CD8-positive, alpha-beta memory T cell (primary cell): Measurements from ENCODE around the gene PTPRM. TPM values are rescaled to one million over a fixed set of nuclear protein-coding genes. Genes with fewer than 3 reads are reported as not detected.

Experiments
- CTCF ChIA-PET: fragments of 350-600 bp; sonication (Branson Sonifier 250); formaldehyde crosslinking; loops from one replicate; lab custom pipeline; 2021; ENCODE audit warnings: antibody characterized with exemption; lab: Charles Lee
- POLR2A ChIA-PET: fragments of 350-600 bp; sonication (Branson Sonifier 250); formaldehyde crosslinking; loops from one replicate; lab custom pipeline; 2021; ENCODE audit warnings: antibody characterized with exemption; lab: Charles Lee
- DNase-seq, 5 donors: peaks; one replicate each; pipeline versions ENCODE4 v3.0.0 to v3.0.0-alpha.2; 2020 to 2022; ENCODE audit warnings: mixed read lengths in 1 of 5
- H3K27ac ChIP-seq: one replicate; pipeline ENCODE4 v1.7.0; 2013; ENCODE audit warnings: low read depth, mild to moderate bottlenecking, low read length, moderate library complexity
- H3K27me3 ChIP-seq: 2 replicates; pipeline ENCODE4 v1.7.0; 2013; ENCODE audit warnings: low read length, mild to moderate bottlenecking; ENCODE audit not compliant: insufficient read depth, poor library complexity, severe bottlenecking
- H3K36me3 ChIP-seq: 2 replicates; pipeline ENCODE4 v1.7.0; 2013; ENCODE audit warnings: mild to moderate bottlenecking, low read length, moderate library complexity; ENCODE audit not compliant: insufficient read depth
- H3K4me1 ChIP-seq: 2 replicates; pipeline ENCODE4 v1.7.0; 2013; ENCODE audit warnings: mild to moderate bottlenecking, low read length, moderate library complexity; ENCODE audit not compliant: insufficient read depth
- H3K4me3 ChIP-seq: 2 replicates; pipeline ENCODE4 v1.7.0; 2013; ENCODE audit warnings: mild to moderate bottlenecking, low read length
- H3K9me3 ChIP-seq: 2 replicates; pipeline ENCODE4 v1.7.0; 2013; ENCODE audit warnings: mild to moderate bottlenecking, low read length
- H3K27ac Mint-ChIP-seq, 8 donors: one replicate each; pipeline ENCODE4 v1.8.0; 2020 to 2021; ENCODE audit warnings: mixed read lengths in 8 of 8, mild to moderate bottlenecking in 6 of 8, inconsistent platforms in 3 of 8, moderate library complexity in 3 of 8
- H3K27me3 Mint-ChIP-seq, 2 donors: one replicate each; pipeline ENCODE4 v1.8.0; 2020 to 2021; ENCODE audit warnings: mixed read lengths in 2 of 2, mild to moderate bottlenecking in 1 of 2, moderate library complexity in 1 of 2
- H3K36me3 Mint-ChIP-seq, 3 donors: one replicate each; pipeline ENCODE4 v1.8.0; 2020 to 2021; ENCODE audit warnings: mixed read lengths in 3 of 3, inconsistent platforms in 1 of 3, mild to moderate bottlenecking in 1 of 3
- H3K4me1 Mint-ChIP-seq, 3 donors: one replicate each; pipeline ENCODE4 v1.8.0; 2020 to 2021; ENCODE audit warnings: mixed read lengths in 3 of 3, inconsistent platforms in 1 of 3, mild to moderate bottlenecking in 1 of 3
- H3K4me3 Mint-ChIP-seq, 7 donors: one replicate each; pipeline ENCODE4 v1.8.0; 2020 to 2021; ENCODE audit warnings: mixed read lengths in 7 of 7, mild to moderate bottlenecking in 6 of 7, moderate library complexity in 4 of 7, inconsistent platforms in 2 of 7
- H3K9me3 Mint-ChIP-seq, 5 donors: one replicate each; pipeline ENCODE4 v1.8.0; 2020 to 2022; ENCODE audit warnings: mixed read lengths in 5 of 5, mild to moderate bottlenecking in 3 of 5, moderate library complexity in 2 of 5, inconsistent platforms in 1 of 5
- polyA plus RNA-seq: library from polyadenylated mRNA; unstranded; fragments of 300-500 nt; fragmentation: Illumina TruSeq; gene quantifications from one replicate; pipeline ENCODE4 v1.2.3, GENCODE V29; 2021
- total RNA-seq, 2 experiments: library from RNA; stranded (reverse); gene quantifications; one replicate each; pipeline ENCODE4 v1.2.3, GENCODE V29; 2021

Gene PTPRM
- total and polyA plus RNA-seq, 3 experiments from 2014 or later, result 3.9 to 7.4 (median 5.3) TPM

GRCh38 chr18:8249811-8250210 is 682.7 kb downstream of the PTPRM start:
- ChIA-PET POLR2A (no interaction called here), CTCF (no interaction called here)

GRCh38 chr18:8252371-8252770 is 685.3 kb downstream of the PTPRM start:
- Mint-ChIP-seq H3K4me1 (no peaks in the 10 kb centered on the region), H3K4me3 (no peak overlapping the region), H3K9me3 (peaks cover 0 to 5% (median 0%) of the 10 kb centered on the region in 5 donors), H3K36me3 (peaks cover 0 to 6% (median 3%) of the 10 kb centered on the region in 3 donors), H3K27me3 (no peaks in the 10 kb centered on the region), H3K27ac (no peak overlapping the region)
- no peak for DNase-seq
- ChIA-PET CTCF (no interaction called here), POLR2A (no interaction called here)
- no peak overlapping the region for H3K27ac ChIP-seq
- no peaks in the 10 kb centered on the region for H3K9me3 ChIP-seq
- H3K4me1 ChIP-seq, result no peaks in the 10 kb centered on the region
- no peaks in the 10 kb centered on the region for H3K27me3 ChIP-seq
- no peak overlapping the region for H3K4me3 ChIP-seq
- no peaks in the 10 kb centered on the region for H3K36me3 ChIP-seq

More at GRCh38 chr18:8249811-8250210, 682.7 kb downstream of the PTPRM start:
- no peak overlapping the region for H3K4me3 Mint-ChIP-seq
- H3K27ac Mint-ChIP-seq, result no peak overlapping the region
- Histone ChIP-seq H3K9me3 (no peaks in the 10 kb centered on the region), H3K36me3 (no peaks in the 10 kb centered on the region), H3K4me3 (no peak overlapping the region), H3K27me3 (no peaks in the 10 kb centered on the region), H3K4me1 (no peaks in the 10 kb centered on the region), H3K27ac (no peak overlapping the region)
- peaks cover 0 to 5% (median 0%) of the 10 kb centered on the region in 5 donors for H3K9me3 Mint-ChIP-seq
- H3K27me3 Mint-ChIP-seq, result no peaks in the 10 kb centered on the region
- H3K4me1 Mint-ChIP-seq, result no peaks in the 10 kb centered on the region
- peaks cover 0 to 6% (median 3%) of the 10 kb centered on the region in 3 donors for H3K36me3 Mint-ChIP-seq
- no peak for DNase-seq

GRCh38 chr18:8253944-8254343 is 686.8 kb downstream of the PTPRM start:
- no peaks in the 10 kb centered on the region for H3K27me3 Mint-ChIP-seq
- H3K4me1 Mint-ChIP-seq, result no peaks in the 10 kb centered on the region
- no peak overlapping the region for H3K27ac Mint-ChIP-seq
- no peaks in the 10 kb centered on the region for H3K36me3 ChIP-seq
- ChIA-PET POLR2A (no interaction called here), CTCF (no interaction called here)
- H3K9me3 ChIP-seq, result no peaks in the 10 kb centered on the region
- no peak overlapping the region for H3K27ac ChIP-seq
- H3K36me3 Mint-ChIP-seq, result peaks cover 0 to 6% (median 4%) of the 10 kb centered on the region in 3 donors
- peaks cover 0 to 5% (median 0%) of the 10 kb centered on the region in 5 donors for H3K9me3 Mint-ChIP-seq
- H3K4me3 ChIP-seq, result no peak overlapping the region
- no peaks in the 10 kb centered on the region for H3K27me3 ChIP-seq
- DNase-seq, result no peak
- no peak overlapping the region for H3K4me3 Mint-ChIP-seq
- no peaks in the 10 kb centered on the region for H3K4me1 ChIP-seq

GRCh38 chr18:8254654-8255053 is 687.5 kb downstream of the PTPRM start:
- Mint-ChIP-seq H3K36me3 (peaks cover 1 to 6% (median 4%) of the 10 kb centered on the region in 3 donors), H3K27me3 (no peaks in the 10 kb centered on the region), H3K27ac (no peak overlapping the region), H3K4me3 (no peak overlapping the region), H3K9me3 (peaks cover 0 to 5% (median 0%) of the 10 kb centered on the region in 5 donors), H3K4me1 (no peaks in the 10 kb centered on the region)
- no peak overlapping the region for H3K27ac ChIP-seq
- CTCF ChIA-PET, result no interaction called here
- no peaks in the 10 kb centered on the region for H3K9me3 ChIP-seq
- no peaks in the 10 kb centered on the region for H3K4me1 ChIP-seq
- H3K36me3 ChIP-seq, result no peaks in the 10 kb centered on the region
- no peak for DNase-seq
- H3K4me3 ChIP-seq, result no peak overlapping the region
- H3K27me3 ChIP-seq, result no peaks in the 10 kb centered on the region
- POLR2A ChIA-PET, result no interaction called here

- DNase-seq, result no peak
- H3K4me1 Mint-ChIP-seq, result no peaks in the 10 kb centered on the region
- no peaks in the 10 kb centered on the region for H3K27me3 Mint-ChIP-seq
- no peaks in the 10 kb centered on the region for H3K9me3 ChIP-seq
- no peaks in the 10 kb centered on the region for H3K36me3 ChIP-seq
- no peak overlapping the region for H3K4me3 ChIP-seq
- no peaks in the 10 kb centered on the region for H3K27me3 ChIP-seq
- no peak overlapping the region for H3K4me3 Mint-ChIP-seq
- H3K27ac Mint-ChIP-seq, result peak overlapping the region in 1 of 8 donors; percentile 2
- ChIA-PET CTCF (no interaction called here), POLR2A (no interaction called here)
- H3K27ac ChIP-seq, result no peak overlapping the region
- peaks cover 4 to 8% (median 6%) of the 10 kb centered on the region in 3 donors for H3K36me3 Mint-ChIP-seq
- H3K4me1 ChIP-seq, result no peaks in the 10 kb centered on the region
- peaks cover 0 to 5% (median 2%) of the 10 kb centered on the region in 5 donors for H3K9me3 Mint-ChIP-seq
These were observed 690.8 kb downstream of the PTPRM start for GRCh38 chr18:8257851-8258434.

- DNase-seq, result no peak
- Mint-ChIP-seq H3K4me3 (no peak overlapping the region), H3K4me1 (no peaks in the 10 kb centered on the region), H3K36me3 (peaks cover 1 to 8% (median 7%) of the 10 kb centered on the region in 3 donors), H3K27me3 (peaks cover 0 to 3% of the 10 kb centered on the region in 2 donors), H3K27ac (no peak overlapping the region), H3K9me3 (peaks cover 0 to 2% (median 2%) of the 10 kb centered on the region in 5 donors)
- POLR2A ChIA-PET, result no interaction called here
- H3K4me1 ChIP-seq, result no peaks in the 10 kb centered on the region
- no peak overlapping the region for H3K4me3 ChIP-seq
- H3K36me3 ChIP-seq, result no peaks in the 10 kb centered on the region
- no peak overlapping the region for H3K27ac ChIP-seq
- H3K9me3 ChIP-seq, result no peaks in the 10 kb centered on the region
- CTCF ChIA-PET, result no interaction called here
- H3K27me3 ChIP-seq, result no peaks in the 10 kb centered on the region
These were observed 693.2 kb downstream of the PTPRM start for GRCh38 chr18:8260319-8260718.

GRCh38 chr18:8260827-8261226 is 693.7 kb downstream of the PTPRM start:
- no peak overlapping the region for H3K27ac ChIP-seq
- Mint-ChIP-seq H3K9me3 (peaks cover 0 to 3% (median 2%) of the 10 kb centered on the region in 5 donors), H3K4me3 (no peak overlapping the region), H3K27me3 (peaks cover 0 to 3% of the 10 kb centered on the region in 2 donors), H3K36me3 (peaks cover 1 to 8% (median 7%) of the 10 kb centered on the region in 3 donors), H3K27ac (no peak overlapping the region), H3K4me1 (no peaks in the 10 kb centered on the region)
- ChIA-PET CTCF (interaction anchor here (0.9 kb wide), 1 partner anchor 82 kb away, joined by 3 read pairs; no protein-coding TSS in a partner anchor), POLR2A (no interaction called here)
- H3K4me1 ChIP-seq, result no peaks in the 10 kb centered on the region
- no peak for DNase-seq
- no peak overlapping the region for H3K4me3 ChIP-seq
- no peaks in the 10 kb centered on the region for H3K9me3 ChIP-seq
- H3K27me3 ChIP-seq, result no peaks in the 10 kb centered on the region
- no peaks in the 10 kb centered on the region for H3K36me3 ChIP-seq

- no peaks in the 10 kb centered on the region for H3K27me3 ChIP-seq
- no peaks in the 10 kb centered on the region for H3K9me3 ChIP-seq
- Mint-ChIP-seq H3K27me3 (peaks cover 0 to 3% of the 10 kb centered on the region in 2 donors), H3K27ac (no peak overlapping the region), H3K9me3 (peaks cover 0 to 3% (median 0%) of the 10 kb centered on the region in 5 donors), H3K4me3 (no peak overlapping the region), H3K4me1 (no peaks in the 10 kb centered on the region), H3K36me3 (peaks cover 1 to 12% (median 7%) of the 10 kb centered on the region in 3 donors)
- ChIA-PET POLR2A (no interaction called here), CTCF (interaction anchor here (0.9 kb wide), 1 partner anchor 81 kb away, joined by 3 read pairs; no protein-coding TSS in a partner anchor)
- H3K4me1 ChIP-seq, result no peaks in the 10 kb centered on the region
- no peak overlapping the region for H3K27ac ChIP-seq
- H3K4me3 ChIP-seq, result no peak overlapping the region
- no peak for DNase-seq
- no peaks in the 10 kb centered on the region for H3K36me3 ChIP-seq
These were observed 694.6 kb downstream of the PTPRM start for GRCh38 chr18:8261651-8262091.
